ENCODE data around the gene NADK.

The NADK gene

DNA sequence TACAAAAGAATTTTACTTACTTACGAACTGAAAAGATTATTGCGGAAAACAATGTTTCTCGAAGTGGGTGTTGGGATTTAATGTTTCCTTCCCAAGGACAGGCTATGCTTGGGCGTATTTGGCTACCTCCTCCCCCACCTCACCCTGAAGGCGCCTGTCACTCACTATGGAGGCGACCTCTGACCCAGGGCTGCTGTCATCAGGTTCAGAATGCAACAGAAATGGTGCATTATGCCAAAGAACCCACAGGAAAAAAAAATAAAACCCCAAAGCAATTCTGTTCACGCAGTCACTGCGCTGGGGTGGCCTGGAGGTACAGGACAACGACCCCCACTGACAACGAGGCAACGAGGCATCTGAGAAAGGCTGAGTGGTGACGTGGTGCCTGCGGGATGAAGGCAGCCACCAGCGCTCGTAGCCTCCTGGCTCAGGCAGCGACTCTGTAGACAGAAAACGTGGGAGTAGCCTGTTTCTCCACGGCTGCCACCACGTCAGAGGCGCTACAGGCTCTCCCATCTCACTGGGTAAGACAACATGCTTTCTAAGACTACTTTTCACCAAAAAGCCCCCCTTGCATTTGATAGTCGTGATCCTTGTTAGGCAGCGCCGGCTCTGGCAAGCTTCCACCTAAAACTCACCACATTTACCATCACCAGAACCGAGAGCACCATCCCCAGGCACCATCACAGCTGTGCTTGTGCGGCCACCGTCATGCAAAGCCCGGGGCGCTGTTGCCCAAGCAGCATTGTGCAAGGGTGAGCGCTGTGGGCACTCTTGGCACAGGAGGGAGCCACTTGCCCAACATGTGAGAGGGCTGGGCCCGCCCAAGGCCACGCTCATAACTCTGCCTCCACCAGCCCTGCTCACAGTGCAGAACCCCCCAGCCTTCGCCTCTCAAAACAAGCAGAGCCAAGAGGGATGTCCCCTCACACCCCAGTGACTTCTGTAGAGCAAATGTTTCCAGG is 14.3 kb downstream of the NADK start:
- peak overlapping the region; percentile 20 for H3K27ac ChIP-seq
- TF ChIP-seq, protein P1, sequence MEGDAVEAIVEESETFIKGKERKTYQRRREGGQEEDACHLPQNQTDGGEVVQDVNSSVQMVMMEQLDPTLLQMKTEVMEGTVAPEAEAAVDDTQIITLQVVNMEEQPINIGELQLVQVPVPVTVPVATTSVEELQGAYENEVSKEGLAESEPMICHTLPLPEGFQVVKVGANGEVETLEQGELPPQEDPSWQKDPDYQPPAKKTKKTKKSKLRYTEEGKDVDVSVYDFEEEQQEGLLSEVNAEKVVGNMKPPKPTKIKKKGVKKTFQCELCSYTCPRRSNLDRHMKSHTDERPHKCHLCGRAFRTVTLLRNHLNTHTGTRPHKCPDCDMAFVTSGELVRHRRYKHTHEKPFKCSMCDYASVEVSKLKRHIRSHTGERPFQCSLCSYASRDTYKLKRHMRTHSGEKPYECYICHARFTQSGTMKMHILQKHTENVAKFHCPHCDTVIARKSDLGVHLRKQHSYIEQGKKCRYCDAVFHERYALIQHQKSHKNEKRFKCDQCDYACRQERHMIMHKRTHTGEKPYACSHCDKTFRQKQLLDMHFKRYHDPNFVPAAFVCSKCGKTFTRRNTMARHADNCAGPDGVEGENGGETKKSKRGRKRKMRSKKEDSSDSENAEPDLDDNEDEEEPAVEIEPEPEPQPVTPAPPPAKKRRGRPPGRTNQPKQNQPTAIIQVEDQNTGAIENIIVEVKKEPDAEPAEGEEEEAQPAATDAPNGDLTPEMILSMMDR (conservative IDR thresholded peaks at IDR 0.05): no peak

- TF ChIP-seq, protein P1 (conservative IDR thresholded peaks at IDR 0.05): no peak
- H3K27ac ChIP-seq: peak overlapping the region; percentile 95; the same call in 1 of the 2 replicates
These were observed 16.5 kb downstream of the NADK start for GRCh38 chr1:1761504-1762376.

GRCh38 chr1:1760715-1761114 is 17.6 kb downstream of the NADK start:
- peak overlapping the region; percentile 95 for H3K27ac ChIP-seq
- TF ChIP-seq, protein P1 (conservative IDR thresholded peaks at IDR 0.05): no peak

DNA sequence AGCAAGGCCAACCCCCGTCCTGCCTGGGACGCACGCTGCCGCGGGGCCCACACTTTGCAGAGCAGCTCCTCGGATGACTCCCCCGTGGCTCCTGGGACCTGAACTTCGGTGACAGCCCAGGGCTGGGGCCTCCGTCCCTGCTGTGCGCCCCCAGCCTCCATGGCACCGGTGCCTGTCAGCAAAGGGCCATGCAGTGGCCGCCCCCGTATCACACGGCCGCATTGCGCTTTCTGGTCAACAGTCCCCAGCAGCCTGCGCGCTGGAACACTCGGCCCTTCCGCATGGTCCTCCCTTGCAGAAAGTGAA is 18.0 kb downstream of the NADK start:
- TF ChIP-seq, protein P1 (conservative IDR thresholded peaks at IDR 0.05): no peak
- H3K27ac ChIP-seq: peak overlapping the region; percentile 95

DNA sequence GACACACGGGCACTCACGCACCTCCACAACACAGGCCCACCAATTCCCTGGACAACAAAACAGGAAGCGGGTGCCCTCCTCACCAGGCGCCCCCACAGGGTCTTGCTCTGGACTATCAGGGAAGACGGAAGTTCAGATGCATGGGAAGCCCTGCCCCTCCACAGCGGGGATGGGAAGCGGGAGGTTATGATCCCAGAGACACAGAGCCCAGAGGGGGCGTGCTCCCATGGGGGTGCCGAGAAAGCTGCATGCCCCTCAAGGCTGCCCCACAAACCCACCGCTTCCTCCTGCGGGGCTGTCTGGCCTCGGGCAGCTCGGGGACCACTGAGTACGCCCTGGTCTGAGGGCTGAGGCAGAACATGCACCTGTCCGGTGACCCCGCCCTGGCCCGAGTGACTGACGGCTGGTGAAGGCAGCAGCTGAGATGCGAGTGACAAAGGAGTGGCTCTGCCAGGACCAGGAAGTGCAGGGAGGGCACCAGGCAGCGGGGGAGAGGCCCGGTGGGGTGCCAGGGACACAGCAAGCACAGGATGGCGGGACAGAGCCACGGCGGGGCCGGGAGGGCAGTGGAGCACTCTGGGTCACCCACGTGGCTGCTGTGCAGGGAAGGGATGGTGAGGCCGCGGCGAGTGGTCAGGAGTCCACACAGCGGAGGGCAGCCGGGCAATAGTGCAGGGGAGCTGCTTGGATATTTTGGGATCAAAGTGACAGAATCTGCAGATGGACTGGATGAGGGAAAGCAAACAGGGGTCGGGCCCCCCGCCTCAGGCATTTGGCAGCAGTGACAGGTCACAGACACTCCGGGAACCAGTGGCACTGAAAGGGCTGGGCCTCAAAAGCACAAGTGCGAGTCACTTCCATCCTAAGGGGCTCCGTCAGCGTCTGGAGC is 18.6 kb downstream of the NADK start:
- TF ChIP-seq, protein P1 (conservative IDR thresholded peaks at IDR 0.05): no peak
- peak overlapping the region; percentile 95 for H3K27ac ChIP-seq

DNA sequence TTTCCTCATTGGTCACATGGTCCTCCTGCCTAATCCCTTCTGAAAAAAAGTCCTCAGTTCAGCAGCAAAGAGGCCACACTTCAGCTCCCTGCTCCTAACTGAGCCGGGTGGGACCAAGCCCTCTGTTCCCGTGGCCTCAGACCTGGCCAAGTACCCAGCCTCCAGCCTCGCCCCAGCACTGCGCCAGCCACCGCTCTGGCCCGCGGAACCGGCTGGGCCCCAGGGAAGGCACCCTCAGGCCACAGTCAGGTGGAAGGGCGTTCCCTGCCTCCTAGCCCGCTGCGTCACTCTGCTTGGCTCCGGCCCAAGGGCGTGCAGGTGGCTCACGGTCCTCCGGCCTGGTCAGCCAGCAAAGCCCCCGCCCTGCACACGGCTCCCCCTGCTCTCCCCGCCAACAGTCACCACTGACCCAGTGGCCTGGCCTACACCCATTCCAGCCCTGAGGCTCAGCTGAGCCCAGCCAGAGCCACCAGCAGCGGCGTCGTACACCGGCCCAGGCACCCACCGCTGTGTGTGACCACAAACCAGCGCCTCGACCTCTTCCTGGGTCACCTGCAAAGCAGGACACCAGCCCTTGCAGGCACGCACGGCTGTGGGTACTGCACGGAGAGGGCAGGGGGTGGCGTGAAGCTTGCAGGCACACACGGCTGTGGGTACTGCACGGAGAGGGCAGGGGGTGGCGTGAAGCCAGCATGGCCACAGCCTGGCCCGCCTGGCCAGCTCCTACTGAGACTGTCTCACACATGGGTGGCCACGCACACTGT is 19.4 kb downstream of the NADK start:
- TF ChIP-seq, protein P1 (conservative IDR thresholded peaks at IDR 0.05): no peak
- peak overlapping the region; percentile 95 for H3K27ac ChIP-seq

Measured in VCaP (cell line).